GM18517 (cell line): ENCODE results near the gene ARHGAP45.
A peak's percentile ranks its signal among the peaks of the same experiment; 100 is the strongest.

ENCODE experiments used
- ATAC-seq: cut with Tn5 transposase; IDR thresholded peaks from one replicate; pipeline ENCODE4 v1.9.1; 2021; ENCODE audit warnings: mild to moderate bottlenecking, moderate library complexity; ENCODE audit not compliant: unreplicated experiment

Gene ARHGAP45

GRCh38 chr19:1068009-1069001 lies 1.3 kb downstream of the ARHGAP45 start:
- no peak for ATAC-seq

DNA sequence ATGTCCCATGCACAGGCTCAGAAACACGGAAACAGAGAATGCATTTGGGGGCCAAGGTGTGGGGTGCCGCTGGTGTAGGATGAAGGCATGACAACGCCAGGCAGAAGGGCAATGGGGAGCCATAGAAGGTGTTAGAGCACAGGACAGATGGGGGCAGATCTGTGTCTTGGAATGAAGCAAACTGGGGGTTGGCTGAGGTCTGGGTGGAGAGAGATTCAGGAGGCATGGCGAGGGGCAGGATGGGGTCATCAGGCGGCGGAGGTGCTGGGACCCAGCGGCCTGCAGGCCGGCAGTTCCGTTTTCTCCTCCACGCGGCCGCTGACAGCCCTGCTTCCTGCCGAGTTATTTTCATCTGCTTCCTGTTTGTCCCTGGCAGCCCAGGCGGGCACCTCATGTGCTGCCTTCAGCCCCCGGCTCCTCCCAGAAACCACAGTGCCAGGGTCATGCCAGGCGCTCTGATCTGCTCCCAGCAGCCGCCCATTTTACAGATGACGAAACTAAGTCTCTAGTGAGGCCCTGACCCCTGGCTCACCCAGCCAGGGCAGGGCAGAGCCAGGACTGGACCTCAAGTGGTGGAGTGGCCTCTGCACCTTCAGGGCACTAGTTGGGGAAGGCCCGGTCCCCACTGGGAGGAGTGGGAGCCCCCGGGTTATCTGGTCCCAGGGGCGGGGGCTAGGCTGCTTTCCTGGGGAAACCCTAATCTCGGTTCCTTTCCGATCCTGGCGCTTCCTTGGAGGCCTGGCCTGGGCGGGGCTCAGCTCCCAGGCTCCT lies 2.2 kb downstream of the ARHGAP45 start:
- ATAC-seq = no peak

- no peak for ATAC-seq
Observed at GRCh38 chr19:1070576-1070930, 3.6 kb downstream of the ARHGAP45 start.

GRCh38 chr19:1070931-1071791 lies 4.2 kb downstream of the ARHGAP45 start:
- no peak for ATAC-seq

DNA sequence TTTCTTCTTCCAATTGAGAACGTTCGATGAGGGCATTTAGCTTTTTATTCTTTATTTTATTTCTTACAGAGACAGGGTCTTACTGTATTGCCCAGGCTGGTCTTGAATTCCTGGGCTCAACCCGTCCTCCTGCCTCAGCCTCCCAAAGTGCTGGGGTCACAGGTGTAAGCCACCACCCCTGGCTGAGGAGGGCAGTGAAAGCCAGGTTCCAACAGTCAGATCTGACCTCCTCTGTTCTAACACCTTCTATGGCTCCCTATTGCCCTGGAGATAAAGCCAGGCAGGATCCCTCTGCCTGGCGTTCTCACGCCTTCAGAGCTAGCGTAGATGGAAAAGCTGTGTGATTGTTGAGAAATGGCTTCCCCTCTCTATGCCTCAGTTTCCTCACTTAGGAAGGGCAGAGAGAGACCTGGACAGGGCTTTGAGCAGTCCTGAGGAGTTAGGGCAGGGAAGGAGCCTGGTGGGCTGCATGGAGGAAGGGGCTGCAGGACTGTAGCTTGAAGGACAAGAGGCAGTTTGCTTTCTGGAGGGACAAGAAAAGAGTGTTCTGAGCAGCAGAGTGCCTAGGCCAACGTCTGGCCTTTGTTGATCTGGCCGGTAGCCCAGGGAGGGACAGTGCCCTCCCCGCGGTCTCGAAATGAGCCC lies 5.5 kb downstream of the ARHGAP45 start:
- no peak for ATAC-seq

DNA sequence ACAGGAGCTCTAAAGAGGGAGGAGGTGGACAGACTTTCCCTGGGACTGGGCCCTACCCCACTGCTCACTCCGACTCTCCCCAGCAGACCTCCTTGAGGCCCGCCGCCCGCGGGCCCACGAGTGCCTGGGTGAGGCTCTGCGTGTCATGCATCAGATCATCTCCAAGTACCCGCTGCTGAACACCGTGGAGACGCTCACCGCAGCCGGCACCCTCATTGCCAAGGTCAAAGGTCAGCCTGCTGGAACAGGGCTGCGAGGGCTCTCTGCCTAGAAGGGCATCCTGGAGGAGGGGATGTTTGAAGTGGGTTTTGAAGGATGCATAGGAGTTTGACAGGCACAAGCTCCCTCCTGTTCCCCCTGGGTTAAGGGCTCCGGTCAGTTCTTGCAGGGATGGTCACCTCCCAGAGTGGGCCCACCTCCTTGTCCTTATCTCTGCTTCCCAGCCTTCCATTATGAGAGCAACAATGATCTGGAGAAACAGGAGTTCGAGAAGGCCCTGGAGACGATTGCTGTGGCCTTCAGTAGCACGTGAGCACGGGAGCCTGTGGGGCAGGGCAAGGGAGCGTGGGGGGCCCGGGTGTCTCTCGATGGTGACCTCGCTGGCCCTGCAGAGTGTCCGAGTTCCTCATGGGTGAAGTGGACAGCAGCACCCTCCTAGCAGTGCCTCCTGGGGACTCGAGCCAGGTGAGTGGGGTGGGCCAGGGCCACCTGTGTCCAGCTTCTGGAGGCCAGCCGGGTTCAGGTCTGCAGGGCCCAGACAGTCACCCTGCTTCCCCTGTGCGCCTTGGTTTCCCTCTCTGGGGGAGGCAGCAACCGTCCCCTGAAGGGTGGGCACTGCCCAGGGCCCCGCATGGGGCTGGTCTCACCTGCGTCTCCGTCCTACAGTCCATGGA lies 6.3 kb downstream of the ARHGAP45 start:
- no peak for ATAC-seq

DNA sequence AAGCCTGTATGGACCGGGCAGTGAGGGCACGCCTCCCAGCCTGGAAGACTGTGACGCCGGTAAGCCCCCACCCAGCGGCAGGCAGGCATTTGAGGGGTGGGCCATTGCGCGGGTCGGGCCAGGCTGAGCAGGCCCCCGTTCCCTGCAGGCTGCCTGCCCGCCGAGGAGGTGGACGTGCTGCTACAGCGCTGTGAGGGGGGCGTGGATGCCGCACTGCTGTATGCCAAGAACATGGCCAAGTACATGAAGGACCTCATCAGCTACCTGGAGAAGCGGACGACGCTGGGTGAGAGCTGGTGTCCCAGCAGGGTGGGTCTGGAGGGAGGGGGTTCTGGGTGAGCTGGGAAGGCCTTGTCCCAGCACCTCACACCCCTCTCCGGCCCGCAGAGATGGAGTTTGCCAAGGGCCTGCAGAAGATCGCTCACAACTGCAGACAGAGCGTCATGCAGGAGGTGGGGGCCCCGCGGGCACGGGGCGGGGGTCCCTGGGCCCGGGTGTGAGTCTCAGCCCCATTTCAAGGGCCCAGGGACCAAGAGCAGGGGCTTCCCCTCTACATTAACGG lies 7.1 kb downstream of the ARHGAP45 start:
- ATAC-seq = no peak

- ATAC-seq = peak; percentile 44
Observed at GRCh38 chr19:1074544-1075283, 7.7 kb downstream of the ARHGAP45 start.

GRCh38 chr19:1076046-1076386 lies 9.0 kb downstream of the ARHGAP45 start:
- ATAC-seq = no peak

DNA sequence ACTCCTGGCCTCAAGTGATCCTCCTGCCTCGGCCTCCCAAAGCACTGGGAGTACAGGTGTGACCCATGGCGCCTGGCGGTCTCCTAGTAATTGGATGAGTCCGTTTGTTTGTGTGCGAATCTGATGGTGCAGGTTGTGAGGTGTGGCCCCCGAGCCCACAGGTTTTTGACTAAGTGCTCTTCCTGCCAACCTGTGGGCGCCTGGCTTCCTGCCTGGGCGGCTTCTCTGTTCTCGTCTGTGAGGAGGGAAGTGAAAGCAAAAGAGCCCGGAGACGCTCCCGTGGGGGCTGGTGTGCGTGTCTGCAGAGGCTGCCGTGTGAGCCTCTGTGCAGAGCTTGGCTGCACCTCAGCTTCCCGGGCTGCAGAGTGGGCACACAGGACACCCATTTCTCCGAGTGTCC lies 10.0 kb downstream of the ARHGAP45 start:
- ATAC-seq = peak; percentile 55

DNA sequence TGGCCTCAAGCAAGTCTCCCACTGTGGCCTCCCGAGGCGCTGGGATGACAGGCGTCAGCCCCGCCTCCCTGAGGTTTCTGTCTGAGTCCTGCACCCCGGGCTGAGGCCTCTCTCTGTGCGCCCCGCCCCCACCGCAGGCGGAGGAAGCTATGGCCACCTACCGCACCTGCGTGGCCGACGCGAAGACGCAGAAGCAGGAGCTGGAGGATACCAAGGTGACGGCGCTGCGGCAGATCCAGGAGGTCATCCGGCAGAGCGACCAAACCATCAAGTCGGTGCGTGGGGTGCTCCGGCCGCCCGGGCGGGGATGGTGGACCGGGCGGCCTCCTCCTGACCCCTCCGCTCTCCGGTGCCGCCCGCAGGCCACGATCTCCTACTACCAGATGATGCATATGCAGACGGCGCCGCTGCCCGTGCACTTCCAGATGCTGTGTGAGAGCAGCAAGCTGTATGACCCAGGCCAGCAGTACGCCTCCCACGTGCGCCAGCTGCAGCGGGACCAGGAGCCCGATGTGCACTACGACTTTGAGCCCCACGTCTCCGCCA lies 12.7 kb downstream of the ARHGAP45 start:
- ATAC-seq = no peak

DNA sequence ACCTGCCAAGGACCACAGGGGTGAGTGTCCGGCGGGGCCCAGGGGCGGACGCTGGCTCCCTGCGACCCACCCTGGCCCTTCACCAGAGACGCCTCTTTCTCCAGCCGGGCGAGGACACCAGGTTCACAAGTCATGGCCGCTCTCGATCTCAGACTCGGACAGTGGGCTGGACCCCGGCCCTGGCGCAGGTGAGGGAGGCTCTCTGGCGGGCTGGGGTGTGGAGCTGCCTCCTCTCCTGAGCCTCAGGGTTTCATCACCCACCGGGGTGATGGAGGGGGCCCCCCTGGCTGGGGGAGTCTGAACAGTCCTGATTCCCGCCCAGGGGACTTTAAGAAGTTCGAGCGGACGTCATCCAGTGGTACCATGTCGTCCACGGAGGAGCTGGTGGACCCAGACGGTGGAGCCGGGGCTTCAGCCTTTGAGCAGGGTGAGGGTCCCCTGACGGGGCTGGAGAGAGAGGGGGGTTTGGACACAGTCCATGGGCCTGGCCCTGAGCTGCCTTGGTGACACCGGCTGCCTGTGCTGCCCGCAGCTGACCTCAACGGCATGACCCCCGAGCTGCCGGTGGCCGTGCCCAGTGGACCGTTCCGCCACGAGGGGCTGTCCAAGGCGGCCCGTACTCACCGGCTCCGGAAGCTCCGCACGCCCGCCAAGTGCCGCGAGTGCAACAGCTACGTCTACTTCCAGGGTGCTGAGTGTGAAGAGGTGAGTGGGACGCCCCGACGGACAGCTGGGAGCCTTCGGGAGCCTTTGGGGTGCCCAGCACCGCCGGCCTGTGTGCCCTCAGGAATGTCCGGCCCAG lies 13.6 kb downstream of the ARHGAP45 start:
- no peak for ATAC-seq

DNA sequence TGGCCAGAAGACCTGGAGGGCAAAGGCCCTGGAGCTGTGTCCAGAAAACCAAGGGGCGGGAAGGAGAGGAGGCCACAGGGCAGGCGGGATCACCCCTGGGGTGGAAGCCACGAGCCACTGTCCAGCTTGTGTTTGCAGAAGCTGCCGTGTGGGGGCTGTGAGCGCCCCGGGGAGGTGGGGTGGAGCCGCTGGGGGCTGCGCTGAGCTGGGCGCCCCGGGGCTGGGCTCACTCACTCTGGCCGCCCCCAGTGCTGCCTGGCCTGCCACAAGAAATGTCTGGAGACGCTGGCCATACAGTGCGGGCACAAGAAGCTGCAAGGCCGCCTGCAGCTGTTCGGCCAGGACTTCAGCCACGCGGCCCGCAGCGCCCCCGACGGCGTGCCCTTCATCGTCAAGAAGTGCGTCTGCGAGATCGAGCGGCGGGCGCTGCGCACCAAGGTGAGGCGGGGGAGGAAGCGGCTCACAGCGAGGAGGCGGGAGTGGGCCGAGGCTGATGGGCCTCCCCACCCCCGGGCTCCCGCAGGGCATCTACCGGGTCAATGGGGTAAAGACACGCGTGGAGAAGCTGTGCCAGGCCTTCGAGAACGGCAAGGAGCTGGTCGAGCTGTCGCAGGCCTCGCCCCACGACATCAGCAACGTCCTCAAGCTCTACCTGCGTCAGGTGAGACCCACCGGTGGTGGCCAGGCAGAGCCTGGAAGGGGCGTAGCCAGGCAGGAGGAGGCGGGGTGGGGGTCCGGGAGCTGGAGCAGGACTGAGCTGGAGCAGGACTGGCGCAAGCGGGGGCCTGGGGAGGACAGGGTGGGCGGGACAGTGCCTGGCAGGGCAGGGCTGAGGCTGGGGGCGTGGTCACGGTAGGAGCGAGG lies 14.6 kb downstream of the ARHGAP45 start:
- ATAC-seq = no peak

DNA sequence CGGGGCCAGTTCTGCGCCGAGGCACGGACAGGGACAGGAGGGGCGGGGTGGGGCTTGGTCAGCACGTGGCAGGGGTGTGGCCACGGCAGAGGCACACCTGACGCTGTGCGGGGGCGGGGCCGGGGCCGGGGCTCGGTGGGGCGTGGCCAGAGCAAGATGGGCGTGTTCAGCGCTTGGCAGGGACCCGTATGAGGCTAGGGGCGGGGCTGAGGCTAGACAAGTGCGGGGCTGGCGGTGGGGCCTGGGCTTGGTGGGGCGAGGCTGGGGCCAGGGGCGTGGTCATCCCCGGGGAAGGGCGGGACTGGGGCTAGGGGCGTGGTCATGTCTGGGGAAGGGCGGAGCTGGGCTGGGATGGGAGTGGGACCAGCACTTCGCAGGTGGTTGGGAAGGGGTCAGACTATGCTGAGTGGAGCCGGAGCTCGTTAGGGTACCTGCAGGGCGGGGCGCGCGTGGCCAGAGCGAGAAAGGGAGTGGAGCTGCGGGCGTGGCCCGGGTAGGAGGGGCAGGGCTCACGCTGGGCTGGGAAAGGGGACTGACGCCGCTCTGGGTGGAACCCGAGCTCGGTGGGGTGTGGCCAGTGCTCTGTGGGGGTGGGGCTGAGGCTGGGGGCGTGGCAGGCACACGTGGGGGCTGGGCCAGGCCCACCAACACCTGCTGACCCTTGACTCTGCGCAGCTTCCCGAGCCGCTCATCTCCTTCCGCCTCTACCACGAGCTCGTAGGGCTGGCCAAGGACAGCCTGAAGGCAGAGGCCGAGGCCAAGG lies 15.4 kb downstream of the ARHGAP45 start:
- ATAC-seq = no peak

- ATAC-seq = no peak
Observed at GRCh38 chr19:1082928-1083816, 16.2 kb downstream of the ARHGAP45 start.
